ENCODE data around the gene PARK7.

PARK7 gene

DNA sequence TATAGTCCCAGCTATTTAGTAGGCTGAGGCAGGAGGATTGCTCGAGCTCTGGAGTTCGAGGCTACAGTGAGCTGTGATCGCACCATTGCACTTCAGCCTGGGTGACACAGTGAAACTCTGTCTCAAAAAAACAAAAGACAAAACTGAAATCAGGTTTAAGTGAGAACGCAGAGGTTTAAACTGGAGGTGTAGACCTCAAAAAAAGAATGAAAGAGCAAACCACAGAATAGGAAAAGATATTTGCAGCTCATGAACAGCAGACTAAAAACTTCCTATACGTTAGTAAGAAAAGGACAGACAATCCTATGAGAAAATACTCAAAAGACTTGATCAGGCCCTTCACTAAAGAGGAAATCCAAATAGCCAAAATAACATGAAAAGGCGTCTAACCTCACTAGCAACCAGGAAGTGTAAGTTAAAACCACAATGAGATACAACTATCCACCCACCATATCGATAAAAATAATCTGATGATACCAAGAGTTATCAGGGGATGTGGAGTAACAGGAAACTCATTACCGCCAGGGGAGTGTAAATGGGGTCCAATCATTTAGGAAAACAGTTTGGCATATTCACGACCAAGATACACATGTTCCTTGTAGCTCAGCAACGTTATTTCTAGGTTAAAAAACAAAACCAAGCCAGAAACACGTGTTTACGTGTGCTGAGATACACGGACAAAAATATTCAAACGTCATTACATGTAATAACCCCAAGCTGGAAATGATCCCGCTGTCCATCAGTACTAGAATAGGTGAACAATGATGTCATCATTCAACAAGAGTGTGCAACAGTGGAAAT is 30.7 kb upstream of the PARK7 start:
- POLR2A ChIA-PET, result no interaction called here
- no peak for DNase-seq (ENCODE audit: low read depth, low spot score)

DNA sequence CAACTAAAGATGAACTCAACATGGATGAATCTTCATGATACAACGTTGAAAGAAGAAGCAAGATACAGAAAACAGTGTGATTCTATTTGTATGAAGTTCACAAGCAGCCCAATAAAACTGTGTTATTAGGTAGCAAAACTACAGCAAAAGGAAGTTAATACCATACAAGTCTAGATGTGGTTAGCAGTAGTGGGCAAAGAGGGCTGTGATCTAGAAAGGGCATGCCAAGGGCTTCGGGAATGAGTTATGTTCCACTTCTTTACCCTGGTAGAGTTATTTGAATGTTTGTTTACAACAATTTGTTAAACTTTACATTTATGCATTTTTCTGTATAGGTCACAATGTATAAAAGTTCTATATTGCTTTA is 30.1 kb upstream of the PARK7 start:
- DNase-seq (ENCODE audit: low read depth, low spot score), result no peak
- ChIA-PET POLR2A (no interaction called here), CTCF (interaction anchor here (0.8 kb wide), 1 partner anchor 9 kb away, joined by 3 read pairs; the partner anchor contains the start of gene TNFRSF9)
- H3K4me3 ChIP-seq (ENCODE audit: low read depth, low read length), result no peak overlapping the region
- TF ChIP-seq, protein P1, sequence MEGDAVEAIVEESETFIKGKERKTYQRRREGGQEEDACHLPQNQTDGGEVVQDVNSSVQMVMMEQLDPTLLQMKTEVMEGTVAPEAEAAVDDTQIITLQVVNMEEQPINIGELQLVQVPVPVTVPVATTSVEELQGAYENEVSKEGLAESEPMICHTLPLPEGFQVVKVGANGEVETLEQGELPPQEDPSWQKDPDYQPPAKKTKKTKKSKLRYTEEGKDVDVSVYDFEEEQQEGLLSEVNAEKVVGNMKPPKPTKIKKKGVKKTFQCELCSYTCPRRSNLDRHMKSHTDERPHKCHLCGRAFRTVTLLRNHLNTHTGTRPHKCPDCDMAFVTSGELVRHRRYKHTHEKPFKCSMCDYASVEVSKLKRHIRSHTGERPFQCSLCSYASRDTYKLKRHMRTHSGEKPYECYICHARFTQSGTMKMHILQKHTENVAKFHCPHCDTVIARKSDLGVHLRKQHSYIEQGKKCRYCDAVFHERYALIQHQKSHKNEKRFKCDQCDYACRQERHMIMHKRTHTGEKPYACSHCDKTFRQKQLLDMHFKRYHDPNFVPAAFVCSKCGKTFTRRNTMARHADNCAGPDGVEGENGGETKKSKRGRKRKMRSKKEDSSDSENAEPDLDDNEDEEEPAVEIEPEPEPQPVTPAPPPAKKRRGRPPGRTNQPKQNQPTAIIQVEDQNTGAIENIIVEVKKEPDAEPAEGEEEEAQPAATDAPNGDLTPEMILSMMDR (IDR thresholded peaks at IDR 0.05; ENCODE audit: insufficient read depth, low read length, missing control alignments), result no peak

More for the DNA sequence above, 30.7 kb upstream of the PARK7 start:
- CTCF ChIA-PET, result interaction anchor here (0.9 to 1.2 kb wide), 2 partner anchors 11 to 52 kb away, joined by 3 to 4 read pairs; no protein-coding TSS in a partner anchor
- no peak overlapping the region for H3K4me3 ChIP-seq (ENCODE audit: low read depth, low read length)
- TF ChIP-seq, protein P1 (IDR thresholded peaks at IDR 0.05; ENCODE audit: insufficient read depth, low read length, missing control alignments), result no peak

DNA sequence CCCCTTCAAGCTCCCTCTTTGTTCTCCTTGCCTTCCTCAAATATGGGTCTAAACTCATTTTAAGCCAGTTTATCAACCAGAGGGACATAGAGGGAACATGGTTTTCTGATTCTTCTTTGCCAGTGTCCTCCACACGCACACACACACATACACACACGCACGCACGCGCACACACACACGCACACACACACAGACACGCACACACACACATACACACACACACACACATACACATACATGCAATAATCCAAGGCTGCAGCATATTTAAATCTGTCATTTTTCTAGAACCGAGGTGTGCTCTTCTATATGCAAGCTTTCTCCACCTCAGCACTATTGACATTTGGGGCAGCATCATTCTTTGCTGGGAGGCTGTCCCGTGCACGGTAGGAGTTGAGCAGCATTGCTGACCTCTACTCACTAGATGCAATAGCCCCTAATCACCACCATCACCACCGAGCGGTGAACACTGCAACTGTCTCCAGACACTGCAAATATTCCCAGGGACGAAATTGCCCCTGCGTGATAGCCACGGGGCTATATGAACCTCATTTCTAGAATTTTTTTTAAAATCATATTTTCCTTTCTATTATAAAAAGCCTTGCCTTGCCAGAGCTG is 28.9 kb upstream of the PARK7 start:
- ChIA-PET CTCF (interaction anchor here (0.5 to 0.9 kb wide), 3 partner anchors 8 to 264 kb away, joined by 3 read pairs; partner anchors contain the start of gene TNFRSF9), POLR2A (no interaction called here)
- no peak overlapping the region for H3K4me3 ChIP-seq (ENCODE audit: low read depth, low read length)
- TF ChIP-seq, protein P1 (IDR thresholded peaks at IDR 0.05; ENCODE audit: insufficient read depth, low read length, missing control alignments), result no peak
- DNase-seq (ENCODE audit: low read depth, low spot score), result no peak

DNA sequence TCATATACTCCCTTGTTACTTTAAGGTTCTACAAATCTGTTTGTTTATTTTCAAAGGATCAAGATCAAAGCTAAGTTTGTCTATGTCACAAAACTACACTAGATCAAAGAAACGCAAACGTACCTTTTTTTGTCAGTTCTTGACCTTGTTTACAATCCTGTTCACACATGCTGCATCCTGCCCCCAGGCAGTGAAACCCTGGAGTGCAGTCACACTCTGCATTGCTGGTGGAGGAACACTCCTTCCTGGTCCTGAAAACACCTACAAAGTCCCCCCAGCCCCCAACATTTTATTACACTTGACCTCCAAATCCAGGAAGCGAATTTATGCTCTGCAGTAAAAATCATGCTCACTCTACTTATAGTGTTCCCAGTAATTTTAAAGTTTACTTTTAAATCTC is 23.4 kb upstream of the PARK7 start:
- H3K4me3 ChIP-seq (ENCODE audit: low read depth, low read length), result no peak overlapping the region
- TF ChIP-seq, protein P1 (IDR thresholded peaks at IDR 0.05; ENCODE audit: insufficient read depth, low read length, missing control alignments), result no peak
- ChIA-PET CTCF (no interaction called here), POLR2A (no interaction called here)
- DNase-seq (ENCODE audit: low read depth, low spot score), result no peak

DNA sequence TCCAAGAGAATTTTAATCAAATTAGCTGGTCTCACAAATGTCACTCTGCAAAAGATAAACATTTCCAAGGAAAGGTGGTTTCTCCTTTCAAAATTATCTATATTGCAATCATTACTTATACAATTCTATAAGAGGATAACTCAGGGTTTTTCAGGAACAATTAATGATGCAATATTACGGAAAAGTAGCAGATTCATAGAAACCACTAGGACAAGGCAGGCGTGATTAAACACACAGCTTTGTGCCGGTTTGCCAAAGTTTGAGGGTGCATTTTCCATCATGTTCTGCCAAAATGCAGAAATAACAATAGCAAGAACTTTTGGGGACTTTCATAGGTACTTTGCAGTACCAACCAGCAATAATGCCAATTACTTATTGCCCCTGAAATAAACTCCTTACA is 21.5 kb upstream of the PARK7 start:
- H3K4me3 ChIP-seq (ENCODE audit: low read depth, low read length), result no peak overlapping the region
- ChIA-PET POLR2A (no interaction called here), CTCF (interaction anchor here (0.6 to 1.8 kb wide), 5 partner anchors 8 to 271 kb away, joined by 3 to 6 read pairs (median 3); no protein-coding TSS in a partner anchor)
- no peak for DNase-seq (ENCODE audit: low read depth, low spot score)
- TF ChIP-seq, protein P1 (IDR thresholded peaks at IDR 0.05; ENCODE audit: insufficient read depth, low read length, missing control alignments), result no peak

DNA sequence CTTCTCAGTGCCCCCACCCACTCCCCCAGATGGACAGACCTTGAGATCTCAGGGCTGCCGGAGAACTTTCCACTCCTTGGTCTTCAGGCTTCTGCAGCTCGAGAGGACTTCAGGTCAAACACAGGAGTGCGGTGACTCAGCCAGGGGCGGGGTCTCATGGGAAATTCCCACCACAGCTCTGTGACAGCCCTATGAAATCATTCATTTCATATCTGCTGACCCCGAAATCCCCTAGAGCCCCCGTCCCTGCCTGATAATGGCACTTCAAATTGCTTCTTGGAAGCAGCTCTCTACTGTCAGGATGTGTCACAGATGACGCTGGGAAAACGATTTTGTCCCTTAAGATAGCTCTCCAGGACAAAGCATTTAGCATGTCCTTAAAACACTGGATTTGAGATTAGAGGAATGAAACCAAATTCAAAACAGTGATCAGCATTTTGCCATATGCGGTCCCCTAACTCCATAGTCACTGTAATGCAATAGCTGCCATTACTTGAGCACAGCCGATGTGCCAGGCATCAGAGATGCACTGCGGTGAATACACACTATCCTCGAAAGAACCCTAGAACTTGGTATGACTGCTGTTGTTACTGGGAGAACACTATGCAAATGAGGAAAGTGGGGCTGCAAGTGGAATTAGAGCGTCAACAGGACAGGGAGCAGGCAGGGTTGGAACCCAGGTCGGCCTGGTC is 20.6 kb upstream of the PARK7 start, which contains the start of gene TNFRSF9:
TNFRSF9 (minus strand) TSS at position 95 of the 692 bp plus-strand sequence. CDS start 845 bp downstream, outside the sequence.
- CTCF ChIA-PET, result interaction anchor here (0.6 to 1.8 kb wide), 5 partner anchors 8 to 272 kb away, joined by 3 to 6 read pairs (median 3); no protein-coding TSS in a partner anchor

More for the DNA sequence above, 20.6 kb upstream of the PARK7 start, which contains the start of gene TNFRSF9:
- H3K4me3 ChIP-seq (ENCODE audit: low read depth, low read length), result no peak within 1 kb of the TSS
- TF ChIP-seq, protein P1 (IDR thresholded peaks at IDR 0.05; ENCODE audit: insufficient read depth, low read length, missing control alignments), result no peak
- POLR2A ChIA-PET, result no interaction called here
- DNase-seq (ENCODE audit: low read depth, low spot score), result no peak

Data from AG04449 (cell line).